Fibroblast of villous mesenchyme (primary cell): Measurements from ENCODE around the gene CRNKL1. TPM values are rescaled to one million over a fixed set of nuclear protein-coding genes. Genes with fewer than 3 reads are reported as not detected.
A peak's percentile ranks its signal among the peaks of the same experiment; 100 is the strongest.

Experiments used
- DNase-seq: peaks from one replicate; pipeline ENCODE4 v3.0.0-alpha.2; 2010; ENCODE audit warnings: low read depth
- H3K4me3 ChIP-seq: 2 replicates; pipeline ENCODE4 v1.5.1; 2011; ENCODE audit warnings: low read depth, mild to moderate bottlenecking, low read length
- total RNA-seq: library from RNA; depleted of rRNA; stranded (reverse); fragments of >200 nt; gene quantifications from 2 replicates; pipeline ENCODE4 v1.2.3, GENCODE V29; 2012
- TF ChIP-seq, protein P1 (sequence below): IDR thresholded peaks from 2 replicates; pipeline ENCODE4 v1.5.1; 2012; ENCODE audit warnings: low read depth, mild to moderate bottlenecking, low read length; ENCODE audit not compliant: insufficient read depth

Gene CRNKL1
- total RNA-seq, 1 donor = 31.1 TPM

DNA sequence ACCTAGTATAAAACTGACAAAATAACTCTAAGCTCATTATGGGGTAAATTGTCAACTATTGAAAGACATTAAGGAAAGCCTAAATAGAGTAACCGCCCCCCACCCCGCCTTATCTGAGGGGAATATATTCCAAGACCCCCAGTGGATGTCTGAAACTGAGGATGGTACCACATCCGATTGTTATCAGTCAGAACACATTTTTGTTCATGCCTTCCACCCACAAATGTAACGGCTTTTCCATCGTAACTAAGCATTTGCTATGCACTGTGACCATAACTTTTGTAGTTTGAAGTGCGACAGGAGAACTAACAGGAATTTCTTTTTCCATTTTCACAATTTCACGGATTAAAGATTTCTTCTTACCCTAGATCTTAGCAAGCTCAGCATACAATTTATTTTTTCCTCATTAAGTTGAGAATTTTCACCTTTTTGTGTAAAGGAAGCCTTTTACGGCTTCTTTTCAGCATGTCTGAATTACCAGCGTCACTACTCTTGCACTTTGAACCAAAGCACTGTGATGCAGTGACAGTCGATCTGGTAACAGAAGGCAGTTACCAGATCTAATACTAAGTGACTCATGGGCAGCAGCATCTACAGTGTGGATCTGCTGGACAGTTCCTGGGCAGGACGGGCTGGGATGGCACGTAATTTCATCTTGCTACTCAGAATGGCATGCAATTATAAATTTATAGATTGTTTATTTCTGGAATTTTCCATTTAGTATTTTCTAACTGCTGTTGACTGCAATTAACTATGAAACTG lies 11.9 kb upstream of the CRNKL1 start:
- DNase-seq = no peak
- TF ChIP-seq, protein P1, sequence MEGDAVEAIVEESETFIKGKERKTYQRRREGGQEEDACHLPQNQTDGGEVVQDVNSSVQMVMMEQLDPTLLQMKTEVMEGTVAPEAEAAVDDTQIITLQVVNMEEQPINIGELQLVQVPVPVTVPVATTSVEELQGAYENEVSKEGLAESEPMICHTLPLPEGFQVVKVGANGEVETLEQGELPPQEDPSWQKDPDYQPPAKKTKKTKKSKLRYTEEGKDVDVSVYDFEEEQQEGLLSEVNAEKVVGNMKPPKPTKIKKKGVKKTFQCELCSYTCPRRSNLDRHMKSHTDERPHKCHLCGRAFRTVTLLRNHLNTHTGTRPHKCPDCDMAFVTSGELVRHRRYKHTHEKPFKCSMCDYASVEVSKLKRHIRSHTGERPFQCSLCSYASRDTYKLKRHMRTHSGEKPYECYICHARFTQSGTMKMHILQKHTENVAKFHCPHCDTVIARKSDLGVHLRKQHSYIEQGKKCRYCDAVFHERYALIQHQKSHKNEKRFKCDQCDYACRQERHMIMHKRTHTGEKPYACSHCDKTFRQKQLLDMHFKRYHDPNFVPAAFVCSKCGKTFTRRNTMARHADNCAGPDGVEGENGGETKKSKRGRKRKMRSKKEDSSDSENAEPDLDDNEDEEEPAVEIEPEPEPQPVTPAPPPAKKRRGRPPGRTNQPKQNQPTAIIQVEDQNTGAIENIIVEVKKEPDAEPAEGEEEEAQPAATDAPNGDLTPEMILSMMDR = no peak
- H3K4me3 ChIP-seq = no peak overlapping the region

DNA sequence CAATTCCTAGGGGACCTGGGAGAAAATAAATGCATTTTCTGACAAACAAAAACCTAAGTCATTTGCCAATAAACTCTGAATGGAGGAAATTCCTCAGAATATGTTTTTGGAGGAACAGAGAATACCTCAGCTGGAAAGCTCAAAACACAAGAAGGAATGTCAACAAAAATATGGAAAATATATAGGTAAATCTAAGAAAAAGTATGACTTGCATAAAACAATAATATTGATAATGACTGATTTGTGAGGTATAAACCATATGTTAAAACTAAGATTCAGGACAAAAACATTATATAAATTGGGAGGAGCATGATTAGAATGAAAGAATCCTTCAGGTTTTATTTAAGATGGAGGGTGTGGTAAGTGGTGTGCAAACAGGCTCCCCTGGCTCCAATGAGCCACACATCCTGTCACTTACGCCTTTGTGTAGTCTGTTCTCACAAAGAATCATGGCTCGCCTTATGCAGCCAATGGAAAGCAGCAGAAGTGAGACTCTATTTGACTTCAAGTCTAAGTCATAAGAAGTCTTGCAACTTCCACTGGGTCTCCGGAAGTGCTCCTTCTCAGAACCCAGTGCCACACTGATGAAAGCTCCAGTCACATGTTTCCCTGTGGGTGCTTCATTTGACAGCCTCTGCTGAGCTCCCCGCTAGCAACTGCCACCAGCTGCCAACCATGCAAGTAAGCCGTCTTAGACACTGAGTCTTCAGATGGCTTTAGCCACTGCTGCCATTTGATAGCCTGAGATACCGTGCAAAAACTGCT lies 8.2 kb upstream of the CRNKL1 start:
- no peak for DNase-seq
- no peak overlapping the region for H3K4me3 ChIP-seq
- TF ChIP-seq, protein P1 = no peak

DNA sequence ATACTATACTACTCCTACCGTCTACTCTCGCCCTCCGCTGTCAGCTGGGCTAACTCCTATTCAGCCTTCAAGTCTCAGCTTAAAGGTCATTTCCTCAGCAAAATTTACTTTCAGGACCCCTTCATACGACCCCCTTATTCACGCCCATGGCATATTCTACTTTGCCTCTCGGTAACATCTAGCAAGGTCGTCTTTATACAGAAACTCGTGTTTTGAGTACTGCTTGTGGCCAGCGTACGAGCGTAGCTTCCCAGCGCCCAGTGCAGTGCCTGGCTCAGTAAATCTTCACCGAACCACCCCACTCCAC lies 546 bp downstream of the CRNKL1 start:
- TF ChIP-seq, protein P1 = no peak
- H3K4me3 ChIP-seq = peak overlapping the region; percentile 98
- no peak for DNase-seq

DNA sequence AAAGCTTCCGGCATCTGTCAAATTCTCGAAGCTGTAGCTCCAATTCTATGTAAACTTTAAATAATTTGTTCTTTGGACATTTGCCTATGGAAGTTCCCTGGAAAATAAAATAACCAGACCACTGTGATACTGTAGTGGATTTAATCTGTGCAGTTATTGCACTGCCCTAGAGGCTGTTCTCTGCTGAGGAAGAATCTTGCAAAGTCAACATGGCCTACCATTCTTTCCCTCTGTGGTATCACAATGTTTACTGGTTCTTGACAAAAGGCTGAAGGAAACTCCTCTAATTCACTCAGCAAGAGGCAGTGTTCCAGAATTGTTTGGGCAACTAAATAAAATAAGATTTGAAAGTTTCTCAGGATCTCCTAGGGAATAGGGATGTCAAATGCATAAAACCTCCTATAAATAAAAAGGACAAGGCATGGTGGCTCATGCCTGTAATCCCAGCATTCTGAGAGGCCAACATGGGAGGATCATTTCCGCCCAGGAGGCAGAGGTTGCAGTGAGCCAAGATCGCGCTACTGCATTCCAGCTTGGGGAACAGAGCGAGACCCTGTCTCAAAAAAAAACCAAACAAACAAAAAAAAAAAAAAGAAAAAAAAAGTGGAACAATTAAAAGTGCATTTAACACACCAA lies 12.4 kb downstream of the CRNKL1 start:
- TF ChIP-seq, protein P1 = no peak
- no peak overlapping the region for H3K4me3 ChIP-seq
- no peak for DNase-seq

DNA sequence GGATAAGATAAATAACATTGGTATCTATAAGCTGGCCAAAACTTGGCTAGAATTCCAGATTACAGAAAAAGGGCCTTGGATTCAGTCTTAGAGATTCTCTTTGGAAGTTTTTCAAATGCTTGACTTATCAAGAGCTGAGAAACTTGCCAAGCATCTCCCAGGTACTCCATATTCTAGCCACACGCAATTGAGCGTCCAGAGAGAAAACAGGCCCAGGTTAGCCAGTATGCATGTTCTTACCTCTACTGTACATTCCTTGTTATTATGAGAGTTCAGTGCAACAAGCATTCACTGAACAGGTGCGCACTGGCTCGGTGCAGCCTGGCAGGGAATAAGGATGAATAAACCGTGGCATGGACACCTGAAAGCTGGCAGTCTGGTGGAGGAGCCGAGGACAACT lies 13.7 kb downstream of the CRNKL1 start:
- TF ChIP-seq, protein P1 = no peak
- no peak for DNase-seq
- no peak overlapping the region for H3K4me3 ChIP-seq

DNA sequence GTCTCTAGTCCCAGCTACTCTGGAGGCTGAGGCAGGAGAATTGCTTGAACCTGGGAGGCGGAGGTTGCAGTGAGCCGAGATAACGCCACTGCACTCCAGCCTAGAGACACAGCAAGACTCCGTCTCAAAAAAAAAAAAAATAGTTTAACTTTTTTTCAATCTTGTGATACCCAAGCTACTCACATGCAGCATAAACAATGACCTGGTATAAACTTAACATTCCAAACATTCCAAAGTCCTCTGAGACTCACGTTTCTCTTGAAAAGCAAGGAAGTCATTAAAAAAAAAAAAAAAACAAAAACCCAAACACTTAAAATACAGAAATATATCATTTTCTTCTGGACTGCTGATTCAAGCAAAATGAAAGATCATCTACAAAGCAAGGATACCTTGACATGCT lies 14.3 kb downstream of the CRNKL1 start:
- no peak overlapping the region for H3K4me3 ChIP-seq
- DNase-seq = peak; percentile 53
- TF ChIP-seq, protein P1 = no peak
